ENCODE data around the gene UGT3A1. TPM values are rescaled to one million over a fixed set of nuclear protein-coding genes. Genes with fewer than 3 reads are reported as not detected.

UGT3A1 gene
- total and polyA plus RNA-seq, 10 of the 15 experiments (the other 5 are each of a cell fraction or from before 2014, with no cell fraction given) = not detected

- TF ChIP-seq CBX5 (IDR thresholded peaks at IDR 0.05; ENCODE audit: low read depth) = no peak
- no peak for TF ChIP-seq CTCF (IDR thresholded peaks at IDR 0.05 in 2 of 3, conservative IDR thresholded peaks at IDR 0.05 in 1 of 3; ENCODE audit: control insufficient read depth in 2 of 3, extremely low read depth in 1 of 3, insufficient read depth in 1 of 3, low read depth in 3 of 3, low read length in 3 of 3)
- TF ChIP-seq SREBF2 (IDR thresholded peaks at IDR 0.05; ENCODE audit: low read length) = no peak
- TF ChIP-seq CREB1 (IDR thresholded peaks at IDR 0.05; ENCODE audit: low read depth) = no peak
- TF ChIP-seq NR2C2 (IDR thresholded peaks at IDR 0.05; ENCODE audit: borderline replicate concordance, control insufficient read depth, insufficient read length, low read depth) = no peak
- no peak for TF ChIP-seq SIN3A (IDR thresholded peaks at IDR 0.05; ENCODE audit: low read depth, low read length)
- no peak for TF ChIP-seq JUND (IDR thresholded peaks at IDR 0.05; ENCODE audit: low read depth, low read length)
- TF ChIP-seq RAD51 (IDR thresholded peaks at IDR 0.05) = no peak
- TF ChIP-seq NRF1 (conservative IDR thresholded peaks at IDR 0.05; ENCODE audit: low read depth, low read length) = no peak
- no peak for TF ChIP-seq STAT3 (IDR thresholded peaks at IDR 0.05; ENCODE audit: low read depth, low read length)
- TF ChIP-seq TCF3 (IDR thresholded peaks at IDR 0.05; ENCODE audit: borderline replicate concordance, insufficient read depth, low read depth, low read length) = no peak
- ChIA-PET RAD21 (ENCODE audit: unreplicated experiment) (no interaction called here), CTCF (no interaction called here), SMC1A (ENCODE audit: uncharacterized antibody, unreplicated experiment) (no interaction called here), POLR2A (no interaction called here)
- Histone ChIP-seq H3K4me3 (no peak overlapping the region), H4K20me1 (ENCODE audit: control insufficient read depth, insufficient read depth) (no peaks in the 10 kb centered on the region), H3K79me2 (ENCODE audit: control insufficient read depth, insufficient read depth, low read length) (no peaks in the 10 kb centered on the region), H3K27ac (ENCODE audit: control insufficient read depth, insufficient read depth) (no peak overlapping the region), H3K27me3 (replicated peaks in 1 of 2; ENCODE audit: control insufficient read depth in 2 of 2, insufficient read depth in 2 of 2, low read length in 1 of 2) (no peaks in the 10 kb centered on the region; a peak in 1 of 4 replicates), H3K4me2 (ENCODE audit: control insufficient read depth, insufficient read depth) (no peak overlapping the region), H3K9me3 (replicated peaks; ENCODE audit: control insufficient read depth, insufficient read depth, low read length) (no peaks in the 10 kb centered on the region), H3K9ac (ENCODE audit: control insufficient read depth, insufficient read depth, low read length) (no peak overlapping the region), H3K36me3 (ENCODE audit: control insufficient read depth in 2 of 2, insufficient read depth in 2 of 2, low read length in 1 of 2) (no peaks in the 10 kb centered on the region), H2AFZ (ENCODE audit: control insufficient read depth, low read depth, low read length) (no peak overlapping the region), H3K4me1 (ENCODE audit: control insufficient read depth, insufficient read depth, low read length) (no peaks in the 10 kb centered on the region)
- DNase-seq (ENCODE audit: low read depth, low spot score) = no peak
- in situ Hi-C loops (cut with MboI) = no loop called here
- BruUV-seq (replicated peaks) = no TSS peak
- ATAC-seq = no peak
- WGBS (ENCODE audit: insufficient coverage, insufficient replicate concordance, low lambda C conversion rate, missing lambda C conversion rate) = 19% methylated on average over 4 of the region's 4 CpGs
- intact Hi-C loops (cut with micrococcal nuclease; ENCODE audit: unreplicated experiment) = no loop called here
- no peak for FAIRE-seq
These were observed 4.9 kb upstream of the UGT3A1 start for GRCh38 chr5:35996076-35996475.
